GM12892 (cell line): ENCODE results near the gene TNFAIP1.

Experiments used
- POLR2A ChIP-seq: IDR thresholded peaks from 2 replicates; pipeline ENCODE4 v1.6.1; 2011; ENCODE audit warnings: low read depth, low read length, control low read depth
- POLR2AphosphoS5 ChIP-seq: IDR thresholded peaks from 2 replicates; pipeline ENCODE4 v1.6.1; 2011; ENCODE audit warnings: low read depth, low read length, control low read depth
- TAF1 ChIP-seq: IDR thresholded peaks from 2 replicates; pipeline ENCODE4 v1.6.1; 2011; ENCODE audit warnings: low read depth, mild to moderate bottlenecking, control low read depth, low read length, borderline replicate concordance

DNA sequence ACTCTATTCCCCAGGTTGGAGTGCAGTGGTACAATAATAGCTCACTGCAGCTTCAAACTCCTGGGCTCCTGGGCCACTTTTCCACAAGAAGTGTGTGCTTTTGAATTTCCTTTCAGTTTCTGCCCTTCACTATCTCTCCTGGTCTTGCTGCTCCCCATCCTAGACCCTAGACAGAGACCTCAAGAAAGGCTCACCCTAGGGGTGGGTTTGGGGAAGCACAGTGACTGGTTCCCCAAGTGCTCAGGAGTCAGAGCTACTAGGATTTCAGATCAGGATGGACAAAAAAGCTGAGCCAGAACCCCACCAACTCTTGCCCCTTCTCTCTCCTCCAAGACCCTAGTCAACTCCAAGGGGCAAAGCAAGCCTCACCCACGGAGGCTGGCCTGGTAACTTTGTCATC lies 31.0 kb downstream of the TNFAIP1 start:
- no peak for TF ChIP-seq POLR2A
- no peak for TF ChIP-seq TAF1
- no peak for TF ChIP-seq POLR2AphosphoS5
